Activated CD4-positive, CD25-positive, alpha-beta regulatory T cell treated with anti-CD3 and anti-CD28 coated beads, Interleukin-2, amount 50 U/mL, for 16 hours (primary cell): ENCODE measurements around the gene NSDHL.

ENCODE experiments used
- DNase-seq: peaks from one replicate; pipeline ENCODE4 v3.0.0-alpha.2; 2020; ENCODE audit warnings: low read depth, low spot score

NSDHL gene

DNA sequence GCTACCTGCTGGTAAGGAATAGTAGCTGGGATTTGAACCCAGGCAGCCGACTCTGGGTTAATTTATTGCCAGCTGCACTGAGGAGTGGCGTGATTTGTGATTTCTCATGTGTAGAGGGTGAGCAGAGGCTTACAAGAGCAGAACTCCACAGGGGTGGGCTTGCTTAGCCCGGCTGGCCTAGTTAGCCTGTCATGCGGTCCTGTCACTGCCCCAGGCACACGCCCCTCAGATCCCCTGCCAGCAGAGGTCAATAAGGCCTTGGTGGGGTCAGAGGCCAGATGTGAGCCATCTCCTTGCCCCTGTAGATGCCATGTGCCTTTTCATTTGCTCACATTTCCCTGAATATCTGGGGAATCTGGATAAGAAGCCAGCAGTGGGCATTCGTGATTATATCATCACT, 13.4 kb downstream of the NSDHL start:
- no peak for DNase-seq

DNA sequence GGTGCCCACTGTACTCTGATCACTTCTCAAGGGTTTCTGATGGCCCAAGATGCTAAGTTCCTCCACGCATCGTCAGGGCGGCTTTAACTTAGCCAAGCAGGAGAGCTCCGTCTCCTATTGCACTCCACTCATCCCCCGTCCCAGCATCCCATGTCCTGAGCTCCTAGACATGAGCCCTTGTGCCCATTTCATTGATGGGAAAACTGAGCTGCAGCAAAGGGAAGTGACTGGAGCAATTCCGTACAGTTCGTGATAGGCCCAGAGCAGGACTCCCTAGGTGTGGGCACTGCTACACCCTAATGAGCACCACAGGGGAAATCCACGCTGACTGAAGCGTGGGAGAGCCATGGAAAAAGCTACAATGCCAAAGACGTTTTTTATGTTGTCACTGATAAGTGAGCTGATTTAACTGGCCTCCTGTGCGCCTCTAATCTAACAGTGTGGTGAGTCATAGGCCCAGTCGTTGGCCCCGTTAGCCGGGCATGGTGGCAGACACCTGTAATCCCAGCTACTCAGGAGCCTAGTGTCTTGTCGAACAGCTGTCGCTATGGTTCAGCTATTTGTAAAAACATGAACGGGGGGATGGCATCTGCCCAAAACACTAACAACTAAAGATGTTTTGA, 14.9 kb downstream of the NSDHL start:
- no peak for DNase-seq

DNA sequence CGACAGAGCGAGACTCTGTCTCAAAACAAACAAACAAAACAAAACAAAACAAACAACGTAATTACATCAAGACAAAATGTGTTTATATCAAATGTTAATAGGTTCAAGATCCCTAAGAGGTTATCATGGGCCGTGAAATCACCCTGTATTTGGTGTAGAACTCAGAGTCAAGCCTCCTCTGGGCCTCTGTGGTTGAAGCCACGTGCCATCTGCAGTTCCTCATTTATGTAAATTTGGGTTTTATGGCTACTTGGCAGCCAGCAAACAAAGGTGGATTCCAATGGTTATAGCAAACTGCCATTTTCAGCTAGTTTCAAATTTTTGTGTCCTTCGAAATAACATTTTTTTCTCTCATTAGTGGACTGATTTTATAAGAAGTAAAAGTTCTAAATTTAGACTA, 16.4 kb downstream of the NSDHL start:
- no peak for DNase-seq

DNA sequence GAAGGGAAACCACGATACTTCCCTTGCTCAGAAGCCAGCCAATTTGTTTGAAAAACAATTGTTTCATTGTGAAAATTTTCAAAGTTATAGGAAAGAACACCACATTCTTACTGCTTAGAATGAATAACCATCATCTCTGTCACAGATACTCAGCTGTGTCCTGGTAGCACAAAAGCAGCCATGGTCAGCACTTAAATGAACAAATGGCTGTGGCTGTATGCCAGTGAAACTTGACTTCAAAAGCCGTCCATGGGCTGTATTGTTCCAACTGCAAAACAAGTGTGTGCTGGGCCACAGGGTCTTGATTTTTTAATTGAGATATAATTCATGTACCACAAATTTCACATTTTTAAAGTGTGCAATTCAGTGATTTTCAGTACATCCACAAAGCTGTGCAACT, 19.6 kb downstream of the NSDHL start:
- no peak for DNase-seq

- DNase-seq = no peak
Observed at GRCh38 chrX:152853986-152854385, 23.1 kb downstream of the NSDHL start.

- DNase-seq = no peak
Observed at GRCh38 chrX:152861116-152861515, 30.3 kb downstream of the NSDHL start.

- DNase-seq = no peak
Observed at GRCh38 chrX:152861826-152862225, 31.0 kb downstream of the NSDHL start.

DNA sequence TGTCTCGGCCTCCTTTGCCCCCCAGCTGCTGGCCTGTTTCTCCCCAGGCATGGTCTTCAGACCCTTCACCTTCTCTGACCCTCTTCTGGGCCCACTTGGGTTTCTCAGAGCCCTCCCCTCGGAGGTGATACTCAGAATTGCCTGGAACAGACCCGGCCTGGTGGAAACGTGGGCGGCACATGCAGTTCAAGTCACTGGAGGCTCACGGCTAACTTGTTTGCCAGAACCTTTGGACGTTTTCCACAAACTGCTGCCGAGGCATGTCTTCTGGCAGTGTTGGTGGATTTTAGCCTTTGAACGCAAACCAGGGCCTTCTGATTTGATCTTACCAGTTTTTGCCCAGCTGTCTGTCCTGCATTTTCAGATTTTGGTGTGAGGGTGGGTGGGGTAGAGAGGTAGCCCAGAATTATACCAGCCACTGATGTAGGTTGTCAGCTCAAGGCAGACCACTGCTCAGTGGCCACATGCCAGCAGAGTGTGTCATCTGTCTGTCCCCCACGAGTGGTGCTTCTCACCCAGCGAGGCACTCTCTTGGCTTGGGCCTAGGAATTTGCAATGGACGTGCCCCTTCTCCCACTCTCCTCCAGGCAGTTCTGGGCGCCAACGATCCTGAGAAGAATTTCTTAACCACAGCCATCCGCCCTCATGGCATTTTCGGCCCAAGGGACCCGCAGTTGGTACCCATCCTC, 34.5 kb downstream of the NSDHL start:
- no peak for DNase-seq

DNA sequence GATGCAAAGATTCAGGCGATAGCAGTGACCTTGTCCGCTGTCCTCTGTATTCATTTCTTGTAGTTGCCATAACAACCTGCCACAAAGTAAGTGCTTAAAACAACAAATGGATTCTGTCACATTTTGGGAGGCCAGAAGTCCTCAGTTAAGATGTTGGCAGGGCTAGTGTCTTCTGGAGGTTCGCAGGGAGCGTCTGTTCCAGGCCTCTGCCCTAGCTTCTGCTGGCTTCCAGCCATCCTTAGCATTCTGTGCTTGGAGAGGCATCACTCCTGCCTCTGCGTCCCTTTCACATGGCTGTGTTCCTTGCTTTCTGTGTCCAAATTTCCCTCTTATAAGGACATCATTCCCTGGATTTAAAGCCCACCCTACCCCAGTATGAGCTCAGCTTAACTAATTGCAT, 35.5 kb downstream of the NSDHL start:
- DNase-seq = no peak

DNA sequence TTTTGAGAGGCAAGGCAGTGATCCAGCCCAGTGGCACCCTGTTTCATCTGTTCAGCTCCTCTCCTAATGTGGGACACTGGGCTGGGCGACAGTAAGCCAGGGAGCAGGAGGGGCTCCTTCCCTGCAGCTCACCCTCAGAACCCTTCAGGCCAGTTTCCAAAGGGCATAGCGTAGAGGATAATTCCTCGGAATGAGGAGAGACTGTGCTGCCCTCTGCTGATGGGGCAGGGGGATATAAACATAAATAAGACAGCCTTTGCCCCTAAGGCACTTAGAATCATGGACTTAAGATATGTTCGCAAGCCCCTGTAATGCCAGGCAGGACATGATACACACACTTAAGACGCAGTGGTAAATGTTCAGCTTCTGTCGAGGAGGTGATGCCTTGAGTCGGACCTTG, 39.1 kb downstream of the NSDHL start:
- no peak for DNase-seq

GRCh38 chrX:152871260-152871659, 40.4 kb downstream of the NSDHL start:
- no peak for DNase-seq

DNA sequence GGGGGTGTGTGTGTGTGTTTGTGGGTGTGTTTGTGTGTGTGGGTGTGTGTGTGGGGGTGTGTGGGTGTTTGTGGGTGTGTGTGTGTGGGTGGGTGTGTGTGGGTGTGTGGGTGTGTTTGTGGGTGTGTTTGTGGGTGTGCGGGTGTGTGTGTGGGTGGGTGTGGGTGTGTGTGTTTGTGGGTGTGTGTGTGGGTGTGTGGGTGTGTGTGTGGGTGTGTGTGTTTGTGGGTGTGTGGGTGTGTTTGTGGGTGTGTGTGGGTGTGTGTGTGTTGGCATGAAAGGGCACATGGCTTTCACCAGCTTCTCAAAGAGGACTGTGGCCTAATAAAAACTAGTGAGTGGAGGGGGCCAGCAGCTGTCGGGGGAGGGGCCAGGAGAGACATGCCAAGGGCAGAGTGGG, 41.7 kb downstream of the NSDHL start:
- DNase-seq = no peak

- DNase-seq = no peak
Observed at GRCh38 chrX:152873361-152873760, 42.5 kb downstream of the NSDHL start.

GRCh38 chrX:152876931-152877840, 46.3 kb downstream of the NSDHL start:
- DNase-seq = no peak

- DNase-seq = no peak
Observed at GRCh38 chrX:152878976-152879755, 48.3 kb downstream of the NSDHL start.

- no peak for DNase-seq
Observed at GRCh38 chrX:152881289-152881688, 50.4 kb downstream of the NSDHL start.

DNA sequence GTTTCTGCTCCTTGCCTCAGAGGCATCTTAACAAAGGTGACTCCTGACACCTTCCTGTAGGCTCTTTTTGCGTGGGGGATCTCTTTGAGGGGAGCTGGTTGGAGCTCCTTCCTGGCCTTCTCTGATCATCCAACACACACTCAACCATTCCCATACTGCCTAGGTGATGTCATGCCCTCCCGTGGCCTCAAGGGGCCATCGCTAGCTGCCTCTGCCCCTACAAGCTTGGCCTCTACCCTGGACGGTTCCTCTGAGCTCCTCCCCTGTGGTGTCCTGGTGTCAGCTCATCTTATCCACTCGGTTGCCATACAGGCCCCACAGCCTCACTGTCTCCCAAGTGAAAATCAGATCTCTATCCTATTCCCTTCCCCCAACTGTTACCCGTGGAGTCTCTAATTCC, 53.3 kb downstream of the NSDHL start:
- no peak for DNase-seq

- DNase-seq = no peak
Observed at GRCh38 chrX:152886716-152887115, 55.9 kb downstream of the NSDHL start.

- no peak for DNase-seq
Observed at GRCh38 chrX:152892499-152892898, 61.6 kb downstream of the NSDHL start.

GRCh38 chrX:152892999-152893891, 62.4 kb downstream of the NSDHL start:
- DNase-seq = no peak
